NCI-H526 treated with DMSO at 0.1 percent for 48 hours (cell line): ENCODE measurements around the gene PEPD.
"Not testable (repeated sequence)": the region's sequence is repeated elsewhere in the genome, so short reads cannot be mapped to it uniquely, and the experiment has no call there.

ENCODE experiments used
- DNase-seq: peaks from one replicate; lab custom pipeline; 2025; lab: John Stamatoyannopoulos, UW

PEPD gene

GRCh38 chr19:33497131-33497777 lies 24.3 kb downstream of the PEPD start:
- DNase-seq: no peak

GRCh38 chr19:33496038-33496895 lies 25.3 kb downstream of the PEPD start:
- no peak for DNase-seq

GRCh38 chr19:33493401-33494275 lies 28.0 kb downstream of the PEPD start:
- no peak for DNase-seq

GRCh38 chr19:33492951-33493350 lies 28.6 kb downstream of the PEPD start:
- DNase-seq: no peak

GRCh38 chr19:33492090-33492489 lies 29.5 kb downstream of the PEPD start:
- no peak for DNase-seq

- not testable (repeated sequence) for DNase-seq
Measured at GRCh38 chr19:33490596-33490995, 31.0 kb downstream of the PEPD start.

GRCh38 chr19:33490041-33490451 lies 31.5 kb downstream of the PEPD start:
- DNase-seq: no peak

- DNase-seq: no peak
Measured at GRCh38 chr19:33488826-33489225, 32.8 kb downstream of the PEPD start.

- no peak for DNase-seq
Measured at GRCh38 chr19:33487901-33488800, 33.4 kb downstream of the PEPD start.

- no peak for DNase-seq
Measured at GRCh38 chr19:33486936-33487811, 34.4 kb downstream of the PEPD start.

GRCh38 chr19:33486407-33486806 lies 35.2 kb downstream of the PEPD start:
- no peak for DNase-seq

GRCh38 chr19:33484226-33484774 lies 37.3 kb downstream of the PEPD start:
- DNase-seq: no peak

- DNase-seq: no peak
Measured at GRCh38 chr19:33482476-33482875, 39.1 kb downstream of the PEPD start.

GRCh38 chr19:33481863-33482262 lies 39.7 kb downstream of the PEPD start:
- DNase-seq: no peak

- DNase-seq: not testable (repeated sequence)
Measured at GRCh38 chr19:33479570-33479969, 42.0 kb downstream of the PEPD start.

- DNase-seq: no peak
Measured at GRCh38 chr19:33477781-33478180, 43.8 kb downstream of the PEPD start.

GRCh38 chr19:33476151-33476707 lies 45.4 kb downstream of the PEPD start:
- no peak for DNase-seq

- no peak for DNase-seq
Measured at GRCh38 chr19:33473653-33474305, 47.8 kb downstream of the PEPD start.
